Ramos (cell line): ENCODE results near the gene C11orf52.
"Not testable (repeated sequence)": the region's sequence is repeated elsewhere in the genome, so short reads cannot be mapped to it uniquely, and the experiment has no call there.

Source experiments
- in situ Hi-C: fragments of 300-500 bp; cut with MboI; formaldehyde crosslinking; loops from one replicate; pipeline ENCODE4 v1.14.3; 2022; ENCODE audit warnings: low sequenced_read_pairs; ENCODE audit not compliant: unreplicated experiment

The C11orf52 gene

GRCh38 chr11:111918390-111919256, at the start of gene C11orf52:
C11orf52 (plus strand) TSS chr11:111918913; CDS start chr11:111918973, 60 bp downstream.
- in situ Hi-C loops = no loop called here

GRCh38 chr11:111870113-111870512, 48.6 kb upstream of the C11orf52 start:
- in situ Hi-C loops = no loop called here

- in situ Hi-C loops = no loop called here
Measured at GRCh38 chr11:111870522-111870885, 48.2 kb upstream of the C11orf52 start.

GRCh38 chr11:111870886-111871692, 47.6 kb upstream of the C11orf52 start, which contains the start of gene ALG9:
ALG9 (minus strand) TSS chr11:111871581; CDS start chr11:111871482, 99 bp downstream.
- in situ Hi-C loops = no loop called here

GRCh38 chr11:111871693-111872161, 47.0 kb upstream of the C11orf52 start:
- in situ Hi-C loops = no loop called here

- in situ Hi-C loops = no loop called here
Measured at GRCh38 chr11:111878385-111878848, 40.3 kb upstream of the C11orf52 start.

GRCh38 chr11:111878849-111879636, 39.7 kb upstream of the C11orf52 start, which contains the start of the genes CFAP68 and FDXACB1:
CFAP68 (plus strand) TSS chr11:111879541; CDS start chr11:111879561, 20 bp downstream.
FDXACB1 (minus strand) TSS chr11:111879165; CDS start chr11:111879132, 33 bp downstream.
- in situ Hi-C loops = no loop called here

GRCh38 chr11:111879637-111879960, 39.1 kb upstream of the C11orf52 start:
- in situ Hi-C loops = no loop called here

GRCh38 chr11:111882202-111882601, 36.5 kb upstream of the C11orf52 start:
- in situ Hi-C loops = no loop called here

GRCh38 chr11:111885053-111885452, 33.7 kb upstream of the C11orf52 start:
- in situ Hi-C loops = not testable (repeated sequence)

GRCh38 chr11:111886032-111886431, 32.7 kb upstream of the C11orf52 start:
- in situ Hi-C loops = no loop called here

GRCh38 chr11:111886844-111887243, 31.9 kb upstream of the C11orf52 start:
- in situ Hi-C loops = no loop called here

- in situ Hi-C loops = no loop called here
Measured at GRCh38 chr11:111905411-111905810, 13.3 kb upstream of the C11orf52 start.

GRCh38 chr11:111906680-111907079, 12.0 kb upstream of the C11orf52 start:
- in situ Hi-C loops = no loop called here

GRCh38 chr11:111908639-111909305, 9.9 kb upstream of the C11orf52 start:
- in situ Hi-C loops = no loop called here

- in situ Hi-C loops = no loop called here
Measured at GRCh38 chr11:111909378-111909777, 9.3 kb upstream of the C11orf52 start.

- in situ Hi-C loops = no loop called here
Measured at GRCh38 chr11:111910676-111911562, 7.8 kb upstream of the C11orf52 start.

- in situ Hi-C loops = no loop called here
Measured at GRCh38 chr11:111911563-111912401, 6.9 kb upstream of the C11orf52 start, which contains the start of gene CRYAB. CRYAB (minus strand) TSS chr11:111911770; CDS start chr11:111911724, 46 bp downstream.
